GM19438 (cell line): ENCODE measurements around the gene TMC2.
"Not testable (repeated sequence)": the region's sequence is repeated elsewhere in the genome, so short reads cannot be mapped to it uniquely, and the experiment has no call there.

Experiments
- ATAC-seq: cut with Tn5 transposase; IDR thresholded peaks from one replicate; pipeline ENCODE4 v1.9.1; 2021; ENCODE audit warnings: low read depth; ENCODE audit not compliant: unreplicated experiment

The TMC2 gene

GRCh38 chr20:2536560-2536986, at the start of gene TMC2:
TMC2 (plus strand) TSS chr20:2536573; CDS start chr20:2536622, 49 bp downstream.
- ATAC-seq: no peak

GRCh38 chr20:2502808-2503384, 33.5 kb upstream of the TMC2 start:
- not testable (repeated sequence) for ATAC-seq

- not testable (repeated sequence) for ATAC-seq
Observed at GRCh38 chr20:2504803-2505202, 31.6 kb upstream of the TMC2 start.

GRCh38 chr20:2506426-2506825, 29.9 kb upstream of the TMC2 start:
- ATAC-seq: not testable (repeated sequence)

GRCh38 chr20:2507464-2507863, 28.9 kb upstream of the TMC2 start:
- no peak for ATAC-seq

- ATAC-seq: peak; percentile 22
Observed at GRCh38 chr20:2507875-2508630, 28.3 kb upstream of the TMC2 start.

GRCh38 chr20:2508631-2509467, 27.5 kb upstream of the TMC2 start, which contains the start of gene ZNF343:
ZNF343 (minus strand) TSS chr20:2508915; CDS start chr20:2493895, 15,020 bp downstream.
- ATAC-seq: peak; percentile 93

- no peak for ATAC-seq
Observed at GRCh38 chr20:2509468-2509781, 26.9 kb upstream of the TMC2 start.

- no peak for ATAC-seq
Observed at GRCh38 chr20:2509794-2510193, 26.6 kb upstream of the TMC2 start.

GRCh38 chr20:2515203-2515602, 21.2 kb upstream of the TMC2 start:
- ATAC-seq: no peak

GRCh38 chr20:2516399-2516798, 20.0 kb upstream of the TMC2 start:
- ATAC-seq: no peak

GRCh38 chr20:2518096-2518495, 18.3 kb upstream of the TMC2 start:
- no peak for ATAC-seq

GRCh38 chr20:2518558-2518957, 17.8 kb upstream of the TMC2 start:
- no peak for ATAC-seq

GRCh38 chr20:2519115-2519809, 17.1 kb upstream of the TMC2 start:
- no peak for ATAC-seq

GRCh38 chr20:2520617-2521016, 15.8 kb upstream of the TMC2 start:
- ATAC-seq: no peak

GRCh38 chr20:2521369-2522305, 14.7 kb upstream of the TMC2 start:
- ATAC-seq: no peak

- ATAC-seq: not testable (repeated sequence)
Observed at GRCh38 chr20:2522826-2523429, 13.4 kb upstream of the TMC2 start.

GRCh38 chr20:2523919-2524708, 12.3 kb upstream of the TMC2 start:
- ATAC-seq: peak; percentile 75
